ENCODE measurements around the gene AIF1L. TPM values are rescaled to one million over a fixed set of nuclear protein-coding genes. Genes with fewer than 3 reads are reported as not detected.

The AIF1L gene
- total RNA-seq, 1 experiment from 2014 or later = 6.0 TPM

DNA sequence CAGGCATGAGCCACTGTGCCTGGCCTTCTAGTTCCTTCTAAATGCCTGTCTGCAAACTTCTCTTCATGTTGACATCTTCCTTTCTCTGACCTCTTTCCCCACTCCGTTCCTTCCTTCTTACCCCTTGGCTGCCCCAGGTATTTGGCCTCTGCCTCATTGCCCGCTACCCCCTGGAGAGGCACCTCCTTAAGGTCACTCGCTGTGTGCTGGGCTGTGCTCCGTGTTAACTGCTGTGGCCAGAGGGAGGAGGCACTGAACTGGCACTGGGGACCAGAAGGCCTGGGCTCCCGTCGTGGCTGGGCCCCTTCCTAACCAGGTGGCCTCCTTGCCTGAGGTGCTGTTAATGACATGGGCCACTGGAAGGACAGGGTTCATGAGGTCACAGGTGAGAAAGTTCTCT, 48.0 kb upstream of the AIF1L start:
- Histone ChIP-seq H3K4me1 (ENCODE audit: control insufficient read depth, insufficient read depth, low read length) (no peaks in the 10 kb centered on the region), H3K27me3 (ENCODE audit: control insufficient read depth, insufficient read depth, low read length) (no peaks in the 10 kb centered on the region), H3K36me3 (ENCODE audit: control insufficient read depth, insufficient read depth, low read length) (no peaks in the 10 kb centered on the region), H3K4me3 (ENCODE audit: low read depth in 2 of 2, low read length in 2 of 2) (no peak overlapping the region), H3K27ac (ENCODE audit: low read length) (no peak overlapping the region), H3K9me3 (ENCODE audit: control insufficient read depth, insufficient read depth, low read depth, low read length) (no peaks in the 10 kb centered on the region)
- in situ Hi-C loops (cut with HindIII; ENCODE audit: low pct_unique_long_range_greater_than_20kb, low sequenced_read_pairs) (no loop called here), intact Hi-C loops (cut with micrococcal nuclease; ENCODE audit: unreplicated experiment) (no loop called here)
- ATAC-seq = no peak
- CTCF ChIA-PET = interaction anchor here (0.7 kb wide), 1 partner anchor 29 kb away, joined by 3 read pairs; no protein-coding TSS in a partner anchor
- POLR2A ChIA-PET = no interaction called here
- TF ChIP-seq, protein P1, sequence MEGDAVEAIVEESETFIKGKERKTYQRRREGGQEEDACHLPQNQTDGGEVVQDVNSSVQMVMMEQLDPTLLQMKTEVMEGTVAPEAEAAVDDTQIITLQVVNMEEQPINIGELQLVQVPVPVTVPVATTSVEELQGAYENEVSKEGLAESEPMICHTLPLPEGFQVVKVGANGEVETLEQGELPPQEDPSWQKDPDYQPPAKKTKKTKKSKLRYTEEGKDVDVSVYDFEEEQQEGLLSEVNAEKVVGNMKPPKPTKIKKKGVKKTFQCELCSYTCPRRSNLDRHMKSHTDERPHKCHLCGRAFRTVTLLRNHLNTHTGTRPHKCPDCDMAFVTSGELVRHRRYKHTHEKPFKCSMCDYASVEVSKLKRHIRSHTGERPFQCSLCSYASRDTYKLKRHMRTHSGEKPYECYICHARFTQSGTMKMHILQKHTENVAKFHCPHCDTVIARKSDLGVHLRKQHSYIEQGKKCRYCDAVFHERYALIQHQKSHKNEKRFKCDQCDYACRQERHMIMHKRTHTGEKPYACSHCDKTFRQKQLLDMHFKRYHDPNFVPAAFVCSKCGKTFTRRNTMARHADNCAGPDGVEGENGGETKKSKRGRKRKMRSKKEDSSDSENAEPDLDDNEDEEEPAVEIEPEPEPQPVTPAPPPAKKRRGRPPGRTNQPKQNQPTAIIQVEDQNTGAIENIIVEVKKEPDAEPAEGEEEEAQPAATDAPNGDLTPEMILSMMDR (IDR thresholded peaks at IDR 0.05) = no peak
- TF ChIP-seq POLR2AphosphoS5 (IDR thresholded peaks at IDR 0.05; ENCODE audit: low read depth, low read length) = no peak
- no peak for TF ChIP-seq TCF7L2 (IDR thresholded peaks at IDR 0.05; ENCODE audit: low read depth, low read length)
- TF ChIP-seq, protein P2, sequence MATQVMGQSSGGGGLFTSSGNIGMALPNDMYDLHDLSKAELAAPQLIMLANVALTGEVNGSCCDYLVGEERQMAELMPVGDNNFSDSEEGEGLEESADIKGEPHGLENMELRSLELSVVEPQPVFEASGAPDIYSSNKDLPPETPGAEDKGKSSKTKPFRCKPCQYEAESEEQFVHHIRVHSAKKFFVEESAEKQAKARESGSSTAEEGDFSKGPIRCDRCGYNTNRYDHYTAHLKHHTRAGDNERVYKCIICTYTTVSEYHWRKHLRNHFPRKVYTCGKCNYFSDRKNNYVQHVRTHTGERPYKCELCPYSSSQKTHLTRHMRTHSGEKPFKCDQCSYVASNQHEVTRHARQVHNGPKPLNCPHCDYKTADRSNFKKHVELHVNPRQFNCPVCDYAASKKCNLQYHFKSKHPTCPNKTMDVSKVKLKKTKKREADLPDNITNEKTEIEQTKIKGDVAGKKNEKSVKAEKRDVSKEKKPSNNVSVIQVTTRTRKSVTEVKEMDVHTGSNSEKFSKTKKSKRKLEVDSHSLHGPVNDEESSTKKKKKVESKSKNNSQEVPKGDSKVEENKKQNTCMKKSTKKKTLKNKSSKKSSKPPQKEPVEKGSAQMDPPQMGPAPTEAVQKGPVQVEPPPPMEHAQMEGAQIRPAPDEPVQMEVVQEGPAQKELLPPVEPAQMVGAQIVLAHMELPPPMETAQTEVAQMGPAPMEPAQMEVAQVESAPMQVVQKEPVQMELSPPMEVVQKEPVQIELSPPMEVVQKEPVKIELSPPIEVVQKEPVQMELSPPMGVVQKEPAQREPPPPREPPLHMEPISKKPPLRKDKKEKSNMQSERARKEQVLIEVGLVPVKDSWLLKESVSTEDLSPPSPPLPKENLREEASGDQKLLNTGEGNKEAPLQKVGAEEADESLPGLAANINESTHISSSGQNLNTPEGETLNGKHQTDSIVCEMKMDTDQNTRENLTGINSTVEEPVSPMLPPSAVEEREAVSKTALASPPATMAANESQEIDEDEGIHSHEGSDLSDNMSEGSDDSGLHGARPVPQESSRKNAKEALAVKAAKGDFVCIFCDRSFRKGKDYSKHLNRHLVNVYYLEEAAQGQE (IDR thresholded peaks at IDR 0.05; ENCODE audit: insufficient read depth in 1 of 2, low read depth in 2 of 2, low read length in 1 of 2) = no peak
- BruUV-seq (replicated peaks) = no TSS peak
- DNase-seq (ENCODE audit: low read depth, low spot score) = no peak

DNA sequence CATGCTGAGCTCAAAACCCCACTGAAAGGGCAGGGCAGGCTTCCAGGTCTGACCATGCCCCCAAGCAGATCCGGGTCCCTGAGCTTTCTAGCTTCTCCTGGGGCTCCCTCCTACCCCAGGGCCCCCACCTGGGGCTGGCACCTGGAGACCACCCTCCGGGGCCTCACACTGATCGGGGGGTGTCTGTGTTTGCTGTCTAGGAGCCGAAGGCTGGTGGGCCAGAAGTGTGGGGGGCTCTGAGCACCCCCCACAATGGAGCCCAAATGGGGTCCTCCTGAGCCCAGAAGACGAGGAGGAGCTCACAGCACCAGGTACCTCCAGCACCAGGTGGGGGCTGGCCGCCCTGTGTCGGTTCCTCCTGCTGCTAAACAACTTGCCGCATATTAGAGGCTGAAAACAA, 47.5 kb upstream of the AIF1L start:
- DNase-seq (ENCODE audit: low read depth, low spot score) = no peak
- intact Hi-C loops (cut with micrococcal nuclease; ENCODE audit: unreplicated experiment) (no loop called here), in situ Hi-C loops (cut with HindIII; ENCODE audit: low pct_unique_long_range_greater_than_20kb, low sequenced_read_pairs) (no loop called here)
- H3K4me3 ChIP-seq (ENCODE audit: low read depth in 2 of 2, low read length in 2 of 2) = no peak overlapping the region
- ATAC-seq = no peak
- H3K4me1 ChIP-seq (ENCODE audit: control insufficient read depth, insufficient read depth, low read length) = no peaks in the 10 kb centered on the region
- no peak overlapping the region for H3K27ac ChIP-seq (ENCODE audit: low read length)
- no TSS peak for BruUV-seq (replicated peaks)
- no peaks in the 10 kb centered on the region for H3K9me3 ChIP-seq (ENCODE audit: control insufficient read depth, insufficient read depth, low read depth, low read length)
- TF ChIP-seq, protein P1 (IDR thresholded peaks at IDR 0.05) = no peak
- TF ChIP-seq SIN3A (IDR thresholded peaks at IDR 0.05; ENCODE audit: borderline replicate concordance, insufficient read depth, low read depth, low read length) (no peak), TCF7L2 (IDR thresholded peaks at IDR 0.05; ENCODE audit: low read depth, low read length) (no peak), POLR2AphosphoS5 (IDR thresholded peaks at IDR 0.05; ENCODE audit: low read depth, low read length) (no peak)
- TF ChIP-seq, protein P2 (IDR thresholded peaks at IDR 0.05; ENCODE audit: insufficient read depth in 1 of 2, low read depth in 2 of 2, low read length in 1 of 2) = no peak
- H3K27me3 ChIP-seq (ENCODE audit: control insufficient read depth, insufficient read depth, low read length) = no peaks in the 10 kb centered on the region
- CTCF ChIA-PET = no interaction called here
- POLR2A ChIA-PET = no interaction called here
- H3K36me3 ChIP-seq (ENCODE audit: control insufficient read depth, insufficient read depth, low read length) = no peaks in the 10 kb centered on the region

Measured in Panc1 (cell line).